ENCODE results near the gene FCHO2. TPM values are rescaled to one million over a fixed set of nuclear protein-coding genes. Genes with fewer than 3 reads are reported as not detected.

Gene FCHO2
- total and polyA plus RNA-seq, 11 donors, result 7.0 to 35.3 (median 15.5) TPM

DNA sequence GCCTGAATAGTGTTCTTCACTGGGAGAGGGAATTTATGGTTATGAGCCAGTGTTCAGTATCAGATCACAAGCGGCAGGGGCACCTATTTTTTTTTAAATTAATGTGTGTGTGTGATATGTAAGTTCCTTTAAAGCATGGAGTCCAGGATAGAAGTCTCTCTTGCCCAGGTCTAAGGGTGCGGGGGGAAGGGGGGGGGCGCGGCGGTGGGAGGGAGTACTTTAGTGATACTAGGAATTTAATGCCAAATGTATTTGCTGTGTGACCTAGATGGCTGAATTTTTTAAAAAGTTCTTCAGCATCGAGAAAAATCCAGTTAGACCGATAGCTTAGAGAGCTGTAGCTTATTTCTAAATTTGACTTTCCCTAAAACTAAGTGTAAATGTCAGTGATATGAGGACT is 1.5 kb upstream of the FCHO2 start:
- peak overlapping the region in 6 of 12 donors; percentile 76 to 89 (median 84) for H3K4me3 ChIP-seq
- no peaks in the 10 kb centered on the region for H3K27me3 ChIP-seq
- TF ChIP-seq, protein P1, sequence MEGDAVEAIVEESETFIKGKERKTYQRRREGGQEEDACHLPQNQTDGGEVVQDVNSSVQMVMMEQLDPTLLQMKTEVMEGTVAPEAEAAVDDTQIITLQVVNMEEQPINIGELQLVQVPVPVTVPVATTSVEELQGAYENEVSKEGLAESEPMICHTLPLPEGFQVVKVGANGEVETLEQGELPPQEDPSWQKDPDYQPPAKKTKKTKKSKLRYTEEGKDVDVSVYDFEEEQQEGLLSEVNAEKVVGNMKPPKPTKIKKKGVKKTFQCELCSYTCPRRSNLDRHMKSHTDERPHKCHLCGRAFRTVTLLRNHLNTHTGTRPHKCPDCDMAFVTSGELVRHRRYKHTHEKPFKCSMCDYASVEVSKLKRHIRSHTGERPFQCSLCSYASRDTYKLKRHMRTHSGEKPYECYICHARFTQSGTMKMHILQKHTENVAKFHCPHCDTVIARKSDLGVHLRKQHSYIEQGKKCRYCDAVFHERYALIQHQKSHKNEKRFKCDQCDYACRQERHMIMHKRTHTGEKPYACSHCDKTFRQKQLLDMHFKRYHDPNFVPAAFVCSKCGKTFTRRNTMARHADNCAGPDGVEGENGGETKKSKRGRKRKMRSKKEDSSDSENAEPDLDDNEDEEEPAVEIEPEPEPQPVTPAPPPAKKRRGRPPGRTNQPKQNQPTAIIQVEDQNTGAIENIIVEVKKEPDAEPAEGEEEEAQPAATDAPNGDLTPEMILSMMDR (IDR thresholded peaks at IDR 0.05), result no peak
- no peak for TF ChIP-seq POLR2A (IDR thresholded peaks at IDR 0.05)
- no peak for ATAC-seq
- no peaks in the 10 kb centered on the region for H3K36me3 ChIP-seq
- peak overlapping the region in 11 of 12 donors; percentile 90 to 99 (median 96) for H3K27ac ChIP-seq
- peaks cover 0 to 63% (median 25%) of the 10 kb centered on the region in 12 donors for H3K4me1 ChIP-seq
- WGBS, 4 donors, result 83 to 90% (median 85%) methylated on average over 7 of the region's 7 CpGs
- intact Hi-C loops (cut with DNase I), result loop anchor here in 1 of 10 donors (2.0 kb wide), 1 partner anchor 16 kb away; no protein-coding TSS in a partner anchor
- H3K9me3 ChIP-seq, result no peaks in the 10 kb centered on the region
- no peak for DNase-seq

DNA sequence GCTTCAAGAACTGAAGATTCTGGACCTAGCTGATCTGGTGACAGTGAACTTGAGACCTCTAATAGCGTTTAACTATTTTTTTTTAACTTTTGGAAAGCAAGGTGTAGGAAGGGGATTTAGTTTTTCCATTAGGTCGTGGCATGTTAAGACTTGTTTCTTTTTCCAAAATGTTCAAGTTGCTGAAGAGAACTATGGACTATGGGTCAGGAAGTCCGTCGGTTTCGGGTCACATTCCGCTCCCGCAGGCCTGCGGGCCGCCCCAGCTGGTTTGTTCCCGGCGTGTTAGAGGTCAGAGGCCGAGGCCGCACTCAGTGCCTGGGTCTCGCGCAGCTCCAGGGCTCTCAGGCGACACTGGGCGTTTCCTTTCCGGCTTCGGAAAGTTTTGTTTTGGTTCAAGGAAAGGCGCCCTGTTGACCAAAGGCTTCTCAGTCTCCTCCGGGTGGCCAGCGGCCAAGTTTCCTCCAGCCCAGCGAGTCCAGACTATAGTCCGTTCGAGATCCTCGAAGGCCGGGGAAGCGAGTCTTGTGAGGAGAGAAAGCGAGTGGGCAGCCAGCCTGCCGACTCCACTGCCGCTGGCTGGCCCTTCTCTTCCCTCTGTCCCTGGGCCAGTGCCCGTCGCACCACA is 586 bp upstream of the FCHO2 start:
- ATAC-seq, result peak; percentile 72 to 84 (median 76)
- whole genome bisulfite sequencing, 4 donors, result 2 to 8% (median 5%) methylated on average over 32 to 33 of the region's 33 CpGs
- peaks cover 0 to 63% (median 25%) of the 10 kb centered on the region in 12 donors for H3K4me1 ChIP-seq
- H3K36me3 ChIP-seq, result no peaks in the 10 kb centered on the region
- intact Hi-C loops (cut with DNase I), result loop anchor here in 1 of 10 donors (2.0 kb wide), 1 partner anchor 16 kb away; no protein-coding TSS in a partner anchor
- H3K9me3 ChIP-seq, result no peaks in the 10 kb centered on the region
- TF ChIP-seq, protein P1 (IDR thresholded peaks at IDR 0.05), result no peak
- no peak for TF ChIP-seq POLR2A (IDR thresholded peaks at IDR 0.05)
- DNase-seq, result peak; percentile 86 to 92 (median 90)
- H3K4me3 ChIP-seq, result peak overlapping the region; percentile 67 to 89 (median 83)
- H3K27ac ChIP-seq, result peak overlapping the region; percentile 90 to 99 (median 96)
- no peaks in the 10 kb centered on the region for H3K27me3 ChIP-seq

DNA sequence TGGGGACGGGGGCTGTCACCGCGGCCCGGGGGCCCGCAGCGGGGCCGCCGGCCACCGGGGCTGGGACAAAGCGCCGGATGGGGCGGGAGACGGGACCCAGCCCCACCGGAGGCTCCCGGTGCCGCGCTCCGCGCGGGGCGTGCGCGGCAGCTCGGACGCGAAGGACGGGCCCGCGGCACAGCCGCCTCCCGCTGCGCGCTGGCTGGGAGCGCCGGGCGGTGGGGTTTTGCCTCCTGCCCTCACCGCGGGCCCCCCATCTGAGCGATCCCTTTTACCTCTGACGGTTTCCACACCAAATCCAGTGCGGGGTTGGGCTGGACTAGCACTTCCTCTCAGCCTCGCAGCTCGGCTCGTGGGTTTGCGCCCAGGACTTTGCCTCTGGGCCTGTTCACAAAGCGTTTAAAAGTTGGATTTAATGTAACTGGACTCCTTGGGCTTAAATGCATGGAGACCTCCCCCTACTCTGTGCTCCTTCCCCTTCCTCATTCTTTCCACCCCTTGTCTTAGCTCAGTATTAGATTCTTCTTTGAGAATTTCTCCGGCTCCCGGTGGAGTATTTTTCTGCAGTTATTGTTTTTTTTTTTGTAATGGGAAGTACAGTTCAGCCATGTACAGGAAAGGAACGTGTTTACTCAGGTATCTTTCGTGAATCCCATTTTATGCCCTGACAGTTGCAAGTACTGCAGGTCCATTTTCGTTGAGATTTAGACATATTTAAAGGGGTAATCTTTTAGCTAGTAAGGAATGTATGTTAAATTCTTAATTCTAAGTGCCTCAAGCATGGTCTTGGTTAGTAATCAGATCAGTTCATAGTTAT is 691 bp downstream of the FCHO2 start:
- WGBS, 4 donors, result 0 to 1% (median 1%) methylated on average over 14 to 51 of the region's 51 CpGs
- peaks cover 0 to 59% (median 25%) of the 10 kb centered on the region in 12 donors for H3K4me1 ChIP-seq
- DNase-seq, result peak; percentile 48 to 79 (median 57)
- intact Hi-C loops (cut with DNase I), result loop anchor here in 1 of 10 donors (2.0 kb wide), 1 partner anchor 140 kb away; the partner anchor contains the start of gene TNPO1
- H3K4me3 ChIP-seq, result peak overlapping the region; percentile 67 to 89 (median 83)
- H3K36me3 ChIP-seq, result no peaks in the 10 kb centered on the region
- H3K9me3 ChIP-seq, result no peaks in the 10 kb centered on the region
- ATAC-seq, result peak in 2 of 4 donors; percentile 5 to 66
- TF ChIP-seq, protein P1 (IDR thresholded peaks at IDR 0.05), result no peak
- TF ChIP-seq POLR2A (IDR thresholded peaks at IDR 0.05), result no peak
- no peaks in the 10 kb centered on the region for H3K27me3 ChIP-seq
- H3K27ac ChIP-seq, result peak overlapping the region; percentile 90 to 99 (median 96)

DNA sequence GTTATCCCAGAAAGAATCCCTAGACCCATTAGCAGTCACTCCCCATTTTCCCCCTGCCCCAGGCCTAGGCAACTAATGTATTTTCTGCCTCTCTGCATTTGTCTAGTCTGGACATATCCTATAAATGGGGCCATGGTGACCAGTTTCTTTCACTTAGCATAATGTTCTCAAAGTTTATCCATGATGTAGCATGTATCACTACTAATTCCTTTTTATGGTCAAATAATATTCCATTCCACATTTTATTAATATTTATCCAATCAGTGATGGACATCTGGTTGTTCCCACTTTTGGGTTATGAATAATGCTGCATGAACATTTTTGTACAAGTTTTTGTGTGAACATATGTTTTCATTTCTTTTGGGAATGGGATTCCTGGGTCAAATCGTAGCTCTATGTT is 1.5 kb downstream of the FCHO2 start:
- peaks cover 0 to 58% (median 25%) of the 10 kb centered on the region in 12 donors for H3K4me1 ChIP-seq
- H3K27me3 ChIP-seq, result no peaks in the 10 kb centered on the region
- no peaks in the 10 kb centered on the region for H3K9me3 ChIP-seq
- H3K36me3 ChIP-seq, result no peaks in the 10 kb centered on the region
- TF ChIP-seq, protein P1 (IDR thresholded peaks at IDR 0.05), result no peak
- no peak for TF ChIP-seq POLR2A (IDR thresholded peaks at IDR 0.05)
- WGBS, 4 donors, result 68 to 82% (median 74%) methylated on average over 1 of the region's 1 CpG
- intact Hi-C loops (cut with DNase I), result loop anchor here in 1 of 10 donors (2.0 kb wide), 1 partner anchor 141 kb away; the partner anchor contains the start of gene TNPO1
- DNase-seq (no peak), ATAC-seq (no peak)
- H3K27ac ChIP-seq, result peak overlapping the region in 9 of 12 donors; percentile 92 to 99 (median 97)
- peak overlapping the region in 9 of 12 donors; percentile 67 to 89 (median 82) for H3K4me3 ChIP-seq

Measured in heart left ventricle (tissue), 16 donors.